WI38 (cell line): Measurements from ENCODE around the gene NOL12.
A peak's percentile ranks its signal among the peaks of the same experiment; 100 is the strongest.

Experiments used
- H3K4me3 ChIP-seq: 2 replicates; pipeline ENCODE4 v1.5.1; 2011; ENCODE audit warnings: low read depth, mild to moderate bottlenecking, control low read depth, low read length
- CTCF ChIP-seq: IDR thresholded peaks from 2 replicates; pipeline ENCODE4 v1.5.1; 2012; ENCODE audit warnings: low read depth, mild to moderate bottlenecking, control low read depth, low read length

NOL12 gene

GRCh38 chr22:37686002-37686982 is at the start of gene NOL12:
NOL12 (plus strand) TSS chr22:37686343; CDS start chr22:37686393, 50 bp downstream.
- peak within 1 kb of the TSS; percentile 78 for H3K4me3 ChIP-seq
- no peak for TF ChIP-seq CTCF

GRCh38 chr22:37636949-37637273 is 49.2 kb upstream of the NOL12 start:
- no peak for TF ChIP-seq CTCF
- no peak overlapping the region for H3K4me3 ChIP-seq

GRCh38 chr22:37638391-37639069 is 47.6 kb upstream of the NOL12 start:
- TF ChIP-seq CTCF, result no peak
- H3K4me3 ChIP-seq, result no peak overlapping the region

GRCh38 chr22:37639070-37639760 is 46.9 kb upstream of the NOL12 start, which contains the start of gene SH3BP1:
SH3BP1 (plus strand) TSS chr22:37639669; CDS start chr22:37639788, 119 bp downstream.
- H3K4me3 ChIP-seq, result peak within 1 kb of the TSS; percentile 63
- no peak for TF ChIP-seq CTCF

GRCh38 chr22:37639771-37640590 is 46.2 kb upstream of the NOL12 start:
- H3K4me3 ChIP-seq, result peak overlapping the region; percentile 63
- no peak for TF ChIP-seq CTCF

- peak overlapping the region; percentile 63 for H3K4me3 ChIP-seq
- no peak for TF ChIP-seq CTCF
Observed at GRCh38 chr22:37640591-37641560, 45.3 kb upstream of the NOL12 start.
